Measurements from ENCODE around the gene TSHZ2.
A peak's percentile ranks its signal among the peaks of the same experiment; 100 is the strongest.

Gene TSHZ2

DNA sequence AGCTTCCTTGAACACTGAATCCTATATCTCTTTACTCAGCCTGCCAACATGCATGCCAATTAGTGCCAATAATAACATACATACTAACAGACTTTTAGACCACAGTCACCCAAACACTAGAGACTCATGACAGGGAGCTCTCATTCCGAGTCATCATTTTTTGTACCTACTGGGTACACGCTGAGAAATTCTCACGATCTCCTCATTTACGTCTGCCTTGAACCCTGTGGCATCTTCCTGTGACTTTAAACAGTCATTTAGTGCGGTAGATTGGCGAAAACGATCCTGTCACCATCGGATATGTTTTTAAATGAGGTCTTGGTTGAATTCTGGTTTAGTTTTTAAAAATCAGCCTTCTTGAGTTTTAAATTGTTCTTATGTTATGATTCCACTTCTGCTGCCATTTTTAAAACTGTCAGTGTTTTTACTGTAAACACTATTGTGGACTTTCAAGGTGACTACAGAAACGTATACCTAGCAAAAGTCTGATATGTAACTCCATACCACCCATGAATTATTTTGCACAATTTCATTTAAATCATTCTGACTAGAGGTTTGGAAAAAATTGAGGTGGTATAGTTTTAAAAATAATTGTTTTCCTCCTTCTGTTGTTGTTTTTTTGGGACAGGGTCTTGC is 275.4 kb downstream of the TSHZ2 start:
- no peak overlapping the region for H3K4me3 Mint-ChIP-seq
- no peaks in the 10 kb centered on the region for H3K9me3 Mint-ChIP-seq
- TF ChIP-seq, protein P1, sequence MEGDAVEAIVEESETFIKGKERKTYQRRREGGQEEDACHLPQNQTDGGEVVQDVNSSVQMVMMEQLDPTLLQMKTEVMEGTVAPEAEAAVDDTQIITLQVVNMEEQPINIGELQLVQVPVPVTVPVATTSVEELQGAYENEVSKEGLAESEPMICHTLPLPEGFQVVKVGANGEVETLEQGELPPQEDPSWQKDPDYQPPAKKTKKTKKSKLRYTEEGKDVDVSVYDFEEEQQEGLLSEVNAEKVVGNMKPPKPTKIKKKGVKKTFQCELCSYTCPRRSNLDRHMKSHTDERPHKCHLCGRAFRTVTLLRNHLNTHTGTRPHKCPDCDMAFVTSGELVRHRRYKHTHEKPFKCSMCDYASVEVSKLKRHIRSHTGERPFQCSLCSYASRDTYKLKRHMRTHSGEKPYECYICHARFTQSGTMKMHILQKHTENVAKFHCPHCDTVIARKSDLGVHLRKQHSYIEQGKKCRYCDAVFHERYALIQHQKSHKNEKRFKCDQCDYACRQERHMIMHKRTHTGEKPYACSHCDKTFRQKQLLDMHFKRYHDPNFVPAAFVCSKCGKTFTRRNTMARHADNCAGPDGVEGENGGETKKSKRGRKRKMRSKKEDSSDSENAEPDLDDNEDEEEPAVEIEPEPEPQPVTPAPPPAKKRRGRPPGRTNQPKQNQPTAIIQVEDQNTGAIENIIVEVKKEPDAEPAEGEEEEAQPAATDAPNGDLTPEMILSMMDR (IDR thresholded peaks at IDR 0.05; ENCODE audit: unreplicated experiment in 3 of 3) = no peak

GRCh38 chr20:53250456-53250855 is 278.3 kb downstream of the TSHZ2 start:
- TF ChIP-seq, protein P1 (IDR thresholded peaks at IDR 0.05; ENCODE audit: unreplicated experiment in 3 of 3) = no peak
- H3K27ac Mint-ChIP-seq = peak overlapping the region in 1 of 3 experiments; percentile 25
- no peaks in the 10 kb centered on the region for H3K27me3 Mint-ChIP-seq (ENCODE audit: low read depth)
- no peak overlapping the region for H3K4me3 Mint-ChIP-seq
- H3K36me3 Mint-ChIP-seq (ENCODE audit: low read depth) = peaks cover 25% of the 10 kb centered on the region
- peaks cover 28% of the 10 kb centered on the region for H3K4me1 Mint-ChIP-seq
- H3K9me3 Mint-ChIP-seq = peaks cover 6% of the 10 kb centered on the region

More for the DNA sequence above, 275.4 kb downstream of the TSHZ2 start:
- no peaks in the 10 kb centered on the region for H3K27me3 Mint-ChIP-seq (ENCODE audit: low read depth)
- peak overlapping the region in 2 of 3 experiments; percentile 52 to 76 for H3K27ac Mint-ChIP-seq
- no peaks in the 10 kb centered on the region for H3K36me3 Mint-ChIP-seq (ENCODE audit: low read depth)
- H3K4me1 Mint-ChIP-seq = peaks cover 56% of the 10 kb centered on the region

DNA sequence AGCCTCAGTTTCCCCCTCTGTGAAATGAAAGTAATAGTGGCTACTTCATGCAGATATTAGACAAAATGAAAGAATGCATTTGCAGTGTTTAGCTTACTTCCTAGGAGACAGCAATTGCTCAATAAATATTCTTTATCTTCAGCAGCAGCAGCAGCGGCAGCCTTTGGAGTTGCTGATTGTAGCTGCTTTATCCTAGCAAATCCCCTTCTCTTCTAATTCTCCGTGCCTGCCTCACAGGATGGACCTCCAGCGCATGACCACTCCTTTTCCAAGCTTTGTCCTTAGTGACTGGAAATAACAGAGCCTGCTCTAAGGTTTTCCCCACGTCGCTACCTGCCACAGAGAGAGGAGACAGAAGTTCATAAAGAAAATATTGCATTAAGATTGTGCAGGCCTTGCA is 279.8 kb downstream of the TSHZ2 start:
- Mint-ChIP-seq H3K36me3 (ENCODE audit: low read depth) (peaks cover 39% of the 10 kb centered on the region), H3K4me3 (no peak overlapping the region), H3K27ac (peak overlapping the region in 2 of 3 experiments; percentile 52 to 69), H3K27me3 (ENCODE audit: low read depth) (no peaks in the 10 kb centered on the region), H3K4me1 (peaks cover 18% of the 10 kb centered on the region), H3K9me3 (peaks cover 7% of the 10 kb centered on the region)
- TF ChIP-seq, protein P1 (IDR thresholded peaks at IDR 0.05; ENCODE audit: unreplicated experiment in 3 of 3) = no peak

- Mint-ChIP-seq H3K36me3 (ENCODE audit: low read depth) (peaks cover 51% of the 10 kb centered on the region), H3K9me3 (peaks cover 8% of the 10 kb centered on the region), H3K4me1 (peaks cover 12% of the 10 kb centered on the region), H3K27me3 (ENCODE audit: low read depth) (no peaks in the 10 kb centered on the region), H3K4me3 (no peak overlapping the region), H3K27ac (no peak overlapping the region)
- TF ChIP-seq, protein P1 (IDR thresholded peaks at IDR 0.05; ENCODE audit: unreplicated experiment in 3 of 3) = no peak
These were observed 281.5 kb downstream of the TSHZ2 start for GRCh38 chr20:53253668-53254067.

- Mint-ChIP-seq H3K4me3 (no peak overlapping the region), H3K4me1 (peaks cover 7% of the 10 kb centered on the region)
- TF ChIP-seq, protein P1 (IDR thresholded peaks at IDR 0.05; ENCODE audit: unreplicated experiment in 3 of 3) = no peak
These were observed 283.0 kb downstream of the TSHZ2 start for GRCh38 chr20:53255102-53255710.

GRCh38 chr20:53258741-53259140 is 286.6 kb downstream of the TSHZ2 start:
- no peak overlapping the region for H3K27ac Mint-ChIP-seq
- H3K4me3 Mint-ChIP-seq = no peak overlapping the region
- TF ChIP-seq, protein P1 (IDR thresholded peaks at IDR 0.05; ENCODE audit: unreplicated experiment in 3 of 3) = no peak
- H3K36me3 Mint-ChIP-seq (ENCODE audit: low read depth) = peaks cover 49% of the 10 kb centered on the region
- H3K9me3 Mint-ChIP-seq = peaks cover 5% of the 10 kb centered on the region
- H3K27me3 Mint-ChIP-seq (ENCODE audit: low read depth) = no peaks in the 10 kb centered on the region
- H3K4me1 Mint-ChIP-seq = peaks cover 18% of the 10 kb centered on the region

More at GRCh38 chr20:53255102-53255710, 283.0 kb downstream of the TSHZ2 start:
- Mint-ChIP-seq H3K9me3 (peaks cover 8% of the 10 kb centered on the region), H3K36me3 (ENCODE audit: low read depth) (peaks cover 51% of the 10 kb centered on the region), H3K27ac (no peak overlapping the region), H3K27me3 (ENCODE audit: low read depth) (no peaks in the 10 kb centered on the region)
